ENCODE results near the gene PRKCB.

- TF ChIP-seq YY1 (IDR thresholded peaks at IDR 0.05; ENCODE audit: extremely low read depth, insufficient replicate concordance, low read depth, low read length) (no peak), TCF7L2 (IDR thresholded peaks at IDR 0.05; ENCODE audit: borderline replicate concordance, extremely low read depth, insufficient read depth, insufficient read length) (no peak)
Observed at GRCh38 chr16:23827057-23827456, 8.7 kb upstream of the PRKCB start.

Measured in HCT116 (cell line).